OCI-LY7 (cell line): ENCODE data around the gene SEMG2.

Experiments
- CTCF ChIP-seq: fragments of 200-600 bp; sonication (generic); conservative IDR thresholded peaks from 2 replicates; pipeline ENCODE4 v1.5.1; 2014; ENCODE audit warnings: mild to moderate bottlenecking, antibody characterized with exemption, low read length, moderate library complexity, mixed read lengths
- EZH2phosphoT487 ChIP-seq: fragments of 200-600 bp; sonication (generic); IDR thresholded peaks from 2 replicates; pipeline ENCODE4 v1.6.1; 2018; ENCODE audit warnings: low read depth, borderline replicate concordance, mild to moderate bottlenecking, mixed run types, antibody characterized with exemption, low read length, moderate library complexity, mixed read lengths

- no peak for TF ChIP-seq CTCF
- no peak for TF ChIP-seq EZH2phosphoT487
Measured at GRCh38 chr20:45212836-45213235, 8.3 kb upstream of the SEMG2 start.
